Endothelial cell of umbilical vein (primary cell): Measurements from ENCODE around the gene SEMA4G. TPM values are rescaled to one million over a fixed set of nuclear protein-coding genes. Genes with fewer than 3 reads are reported as not detected.

Experiments used
- BruUV-seq: library from RNA; stranded (reverse); fragments of 400-500 nt; replicated peaks from 2 replicates; lab custom pipeline; 2021; lab: Mats Ljungman, UMichigan
- CTCF ChIA-PET: fragments of 300-600, 350-600 bp; sonication (Branson Sonifier 250); formaldehyde crosslinking; loops from one replicate; lab custom pipeline; 2021; ENCODE audit warnings: antibody characterized with exemption, inconsistent platforms; lab: Charles Lee
- POLR2A ChIA-PET: fragments of 300-600, 350-600 bp; sonication (Branson Sonifier 250); formaldehyde crosslinking; loops from one replicate; lab custom pipeline; 2021; ENCODE audit warnings: antibody characterized with exemption, inconsistent platforms; lab: Charles Lee
- DNase-seq: peaks from one replicate; pipeline ENCODE4 v3.0.0-alpha.2; 2011; ENCODE audit warnings: low read depth, low spot score
- FAIRE-seq: peaks from 2 replicates; lab custom pipeline; 2011; peaks lifted over from hg19 to GRCh38; lab: Jason Lieb, UNC
- H2AFZ ChIP-seq: 2 replicates; pipeline ENCODE4 v1.6.0; 2012; ENCODE audit warnings: low read depth, low read length, control low read depth, inconsistent platforms
- H3K27ac ChIP-seq: 2 replicates; pipeline ENCODE4 v1.5.1; 2011; ENCODE audit warnings: low read depth, mild to moderate bottlenecking, control low read depth, low read length, moderate library complexity; ENCODE audit not compliant: insufficient read depth
- H3K27me3 ChIP-seq, 2 experiments: 2 replicates each; pipeline versions ENCODE4 v1.6.0 to v1.6.1; 2011; ENCODE audit warnings: low read length in 2 of 2, mixed read lengths in 1 of 2; ENCODE audit not compliant: control insufficient read depth in 2 of 2, insufficient read depth in 2 of 2
- H3K36me3 ChIP-seq, 2 experiments: 2 replicates in 1 of 2; 3 replicates in 1 of 2; pipeline ENCODE4 v1.5.1; 2011; ENCODE audit warnings: low read length in 2 of 2, mild to moderate bottlenecking in 1 of 2, moderate library complexity in 1 of 2; ENCODE audit not compliant: control insufficient read depth in 2 of 2, insufficient read depth in 2 of 2; ENCODE audit errors: extremely low read depth in 1 of 2
- H3K4me1 ChIP-seq: 3 replicates; pipeline ENCODE4 v1.5.1; 2011; ENCODE audit warnings: mild to moderate bottlenecking, low read length; ENCODE audit not compliant: control insufficient read depth, insufficient read depth; ENCODE audit errors: extremely low read depth
- H3K4me2 ChIP-seq: 2 replicates; pipeline ENCODE4 v1.6.1; 2011; ENCODE audit warnings: low read length, control low read depth, mixed read lengths; ENCODE audit not compliant: insufficient read depth
- H3K4me3 ChIP-seq, 3 experiments: fragments of 200-600 bp in 1 of 3; sonication (generic), shearing (Covaris generic) in 1 of 3; replicated peaks in 1 of 3; 2 replicates each; pipeline ENCODE4 v1.5.1; 2011 to 2016; ENCODE audit warnings: control low read depth in 3 of 3, low read length in 3 of 3, mild to moderate bottlenecking in 2 of 3, inconsistent platforms in 1 of 3, low read depth in 1 of 3, moderate library complexity in 1 of 3; ENCODE audit not compliant: insufficient read depth in 1 of 3
- H3K79me2 ChIP-seq: 2 replicates; pipeline ENCODE4 v1.6.0; 2012; ENCODE audit warnings: low read length, inconsistent platforms; ENCODE audit not compliant: control insufficient read depth, insufficient read depth
- H3K9ac ChIP-seq: replicated peaks from 2 replicates; pipeline ENCODE3; 2011; ENCODE audit warnings: low read length, control low read depth; ENCODE audit not compliant: insufficient read depth; ENCODE audit errors: extremely low read depth
- H3K9me1 ChIP-seq: replicated peaks from 3 replicates; pipeline ENCODE4 v1.6.0; 2011; ENCODE audit warnings: mild to moderate bottlenecking, low read length; ENCODE audit not compliant: control insufficient read depth, insufficient read depth; ENCODE audit errors: extremely low read depth
- H3K9me3 ChIP-seq: replicated peaks from 2 replicates; pipeline ENCODE4 v1.5.1; 2012; ENCODE audit warnings: low read length, inconsistent platforms; ENCODE audit not compliant: control insufficient read depth, insufficient read depth
- H4K20me1 ChIP-seq: replicated peaks from 2 replicates; pipeline ENCODE3; 2011; ENCODE audit warnings: mild to moderate bottlenecking, low read length; ENCODE audit not compliant: control insufficient read depth, insufficient read depth; ENCODE audit errors: extremely low read depth
- EZH2 ChIP-seq: IDR thresholded peaks from 2 replicates; pipeline ENCODE4 v1.6.1; 2012; ENCODE audit warnings: borderline replicate concordance, low read depth, mild to moderate bottlenecking, moderate library complexity, low read length, inconsistent platforms; ENCODE audit not compliant: severe bottlenecking
- FOS ChIP-seq: IDR thresholded peaks from 2 replicates; pipeline ENCODE4 v1.6.1; 2011; ENCODE audit warnings: mild to moderate bottlenecking, low read length, moderate library complexity, borderline replicate concordance; ENCODE audit not compliant: insufficient read depth
- GATA2 ChIP-seq: IDR thresholded peaks from 2 replicates; pipeline ENCODE4 v1.7.0; 2011; ENCODE audit warnings: low read depth, mild to moderate bottlenecking, moderate library complexity, mixed read lengths, low read length; ENCODE audit not compliant: insufficient read length, insufficient read depth
- JUN ChIP-seq: IDR thresholded peaks from 2 replicates; pipeline ENCODE4 v1.6.1; 2011; ENCODE audit warnings: borderline replicate concordance, low read depth; ENCODE audit not compliant: insufficient read length, insufficient read depth
- MYC ChIP-seq: IDR thresholded peaks from one replicate; pipeline ENCODE4 v1.6.1; 2011; ENCODE audit warnings: mild to moderate bottlenecking, low read depth, low read length
- POLR2A ChIP-seq: IDR thresholded peaks from 2 replicates; pipeline ENCODE4 v1.6.1; 2012; ENCODE audit warnings: low read depth, mild to moderate bottlenecking, control low read depth, low read length
- POLR2AphosphoS5 ChIP-seq: IDR thresholded peaks from 2 replicates; pipeline ENCODE4 v1.6.1; 2012; ENCODE audit warnings: low read depth, mild to moderate bottlenecking, control low read depth, low read length, moderate library complexity; ENCODE audit not compliant: insufficient read depth
- dilution Hi-C: fragments of 300-500 bp; cut with MboI; formaldehyde crosslinking; loops from one replicate; pipeline ENCODE4 v1.15.0; 2019; ENCODE audit warnings: low sequenced_read_pairs; ENCODE audit not compliant: extremely low pct_ligation_motif_present
- intact Hi-C: fragments of 100-400 bp; cut with micrococcal nuclease; formaldehyde crosslinking; loops from one replicate; pipeline ENCODE4 v1.10.0; 2022
- polyA plus RNA-seq, 4 experiments: library from polyadenylated mRNA; depleted of rRNA in 3 of 4; stranded (reverse) in 3 of 4; unstranded in 1 of 4; fragments of >200 nt; gene quantifications; 2 replicates each; pipeline versions ENCODE4 v1.2.1 to v1.2.3, GENCODE V29; 2011 to 2012; ENCODE audit warnings: missing spikeins in 1 of 4
- total RNA-seq: library from RNA; stranded (reverse); gene quantifications from 2 replicates; pipeline ENCODE4 v1.2.3, GENCODE V29; 2021
- TF ChIP-seq, protein P1 (sequence below): IDR thresholded peaks from 2 replicates; pipeline ENCODE4 v1.6.1; 2011; ENCODE audit not compliant: insufficient read depth, insufficient read length
- TF ChIP-seq, protein P2 (sequence below), 2 donors: IDR thresholded peaks; 1 replicate in 1 of 2; 2 replicates in 1 of 2; pipeline ENCODE4 v1.5.1; 2011; ENCODE audit warnings: low read length in 2 of 2, mild to moderate bottlenecking in 2 of 2, moderate library complexity in 2 of 2, control low read depth in 1 of 2, inconsistent platforms in 1 of 2, low read depth in 1 of 2; ENCODE audit not compliant: insufficient read depth in 1 of 2; ENCODE audit errors: extremely low read depth in 1 of 2

The SEMA4G gene
- total and polyA plus RNA-seq, 2 donors (not counting 3 experiments of a cell fraction or from before 2014, with no cell fraction given): 6.0 to 10.4 TPM

DNA sequence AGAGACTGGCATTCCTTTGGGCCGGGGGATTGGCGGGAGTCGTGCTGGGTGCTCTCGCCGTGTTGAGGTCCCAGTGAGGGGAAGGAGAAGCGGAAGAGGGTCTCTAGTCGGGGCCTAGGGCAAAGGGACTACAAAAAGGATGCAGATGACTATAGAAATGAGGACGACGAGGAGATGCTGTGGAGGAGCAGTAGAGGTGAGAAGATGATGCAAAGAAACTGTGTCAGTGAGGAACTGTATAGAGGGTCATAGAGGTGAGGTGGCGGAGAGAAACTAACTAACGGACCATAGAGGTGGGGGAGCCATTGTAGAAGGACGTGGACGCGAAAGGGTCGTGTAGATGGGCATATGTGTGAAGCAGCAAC lies 18.4 kb downstream of the SEMA4G start:
- POLR2A ChIA-PET: interaction anchor here (0.7 kb wide), 1 partner anchor 18 kb away, joined by 3 read pairs; the partner anchor contains the start of gene SEMA4G
- dilution Hi-C loops: no loop called here
- Histone ChIP-seq H3K9me3 (no peaks in the 10 kb centered on the region), H3K9ac (peak overlapping the region; percentile 53), H4K20me1 (no peaks in the 10 kb centered on the region), H3K4me1 (peaks cover 12% of the 10 kb centered on the region), H3K4me2 (peak overlapping the region; percentile 79), H3K79me2 (peaks cover 30% of the 10 kb centered on the region), H2AFZ (peak overlapping the region; percentile 95), H3K27ac (no peak overlapping the region), H3K9me1 (no peaks in the 10 kb centered on the region), H3K27me3 (no peaks in the 10 kb centered on the region), H3K36me3 (peaks cover 0 to 17% of the 10 kb centered on the region in 2 experiments), H3K4me3 (peak overlapping the region; percentile 73 to 98 (median 81))
- no peak for TF ChIP-seq MYC
- no peak for TF ChIP-seq JUN
- CTCF ChIA-PET: interaction anchor here (0.7 to 3.8 kb wide), 4 partner anchors 10 to 32 kb away, joined by 3 to 15 read pairs (median 4); partner anchors contain the start of gene SEMA4G
- no peak for FAIRE-seq
- intact Hi-C loops: loop anchor here (1.0 kb wide), 1 partner anchor 18 kb away; the partner anchor contains the start of gene SEMA4G
- DNase-seq: no peak
- no TSS peak for BruUV-seq

DNA sequence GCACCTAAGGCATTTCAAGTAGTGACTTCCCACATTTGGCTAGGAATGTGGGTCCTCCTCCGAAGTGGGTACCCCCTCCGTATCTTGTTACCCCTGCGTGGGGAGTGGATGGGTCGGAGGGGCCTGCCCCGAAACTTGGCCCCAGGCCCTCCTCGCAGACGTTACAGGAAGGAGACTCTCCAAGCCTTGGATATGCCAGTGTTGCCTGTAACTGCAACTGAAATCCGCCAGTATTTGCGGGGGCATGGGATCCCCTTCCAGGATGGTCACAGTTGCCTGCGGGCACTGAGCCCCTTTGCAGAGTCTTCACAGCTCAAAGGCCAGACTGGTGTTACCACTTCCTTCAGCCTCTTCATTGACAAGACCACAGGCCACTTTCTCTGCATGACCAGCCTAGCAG lies 18.9 kb downstream of the SEMA4G start:
- FAIRE-seq (no peak), DNase-seq (no peak)
- peaks cover 12% of the 10 kb centered on the region for H3K4me1 ChIP-seq
- intact Hi-C loops (no loop called here), dilution Hi-C loops (no loop called here)
- no peak overlapping the region for H2AFZ ChIP-seq
- peak overlapping the region; percentile 79 for H3K4me2 ChIP-seq
- H3K79me2 ChIP-seq: peaks cover 30% of the 10 kb centered on the region
- no peaks in the 10 kb centered on the region for H3K9me1 ChIP-seq
- H4K20me1 ChIP-seq: no peaks in the 10 kb centered on the region
- BruUV-seq: TSS peak; percentile 23
- H3K27me3 ChIP-seq: no peaks in the 10 kb centered on the region
- TF ChIP-seq, protein P1, sequence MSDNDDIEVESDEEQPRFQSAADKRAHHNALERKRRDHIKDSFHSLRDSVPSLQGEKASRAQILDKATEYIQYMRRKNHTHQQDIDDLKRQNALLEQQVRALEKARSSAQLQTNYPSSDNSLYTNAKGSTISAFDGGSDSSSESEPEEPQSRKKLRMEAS: no peak
- TF ChIP-seq EZH2 (no peak), FOS (no peak), GATA2 (no peak), MYC (no peak), POLR2AphosphoS5 (no peak), JUN (no peak), POLR2A (no peak)
- TF ChIP-seq, protein P2, sequence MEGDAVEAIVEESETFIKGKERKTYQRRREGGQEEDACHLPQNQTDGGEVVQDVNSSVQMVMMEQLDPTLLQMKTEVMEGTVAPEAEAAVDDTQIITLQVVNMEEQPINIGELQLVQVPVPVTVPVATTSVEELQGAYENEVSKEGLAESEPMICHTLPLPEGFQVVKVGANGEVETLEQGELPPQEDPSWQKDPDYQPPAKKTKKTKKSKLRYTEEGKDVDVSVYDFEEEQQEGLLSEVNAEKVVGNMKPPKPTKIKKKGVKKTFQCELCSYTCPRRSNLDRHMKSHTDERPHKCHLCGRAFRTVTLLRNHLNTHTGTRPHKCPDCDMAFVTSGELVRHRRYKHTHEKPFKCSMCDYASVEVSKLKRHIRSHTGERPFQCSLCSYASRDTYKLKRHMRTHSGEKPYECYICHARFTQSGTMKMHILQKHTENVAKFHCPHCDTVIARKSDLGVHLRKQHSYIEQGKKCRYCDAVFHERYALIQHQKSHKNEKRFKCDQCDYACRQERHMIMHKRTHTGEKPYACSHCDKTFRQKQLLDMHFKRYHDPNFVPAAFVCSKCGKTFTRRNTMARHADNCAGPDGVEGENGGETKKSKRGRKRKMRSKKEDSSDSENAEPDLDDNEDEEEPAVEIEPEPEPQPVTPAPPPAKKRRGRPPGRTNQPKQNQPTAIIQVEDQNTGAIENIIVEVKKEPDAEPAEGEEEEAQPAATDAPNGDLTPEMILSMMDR (IDR thresholded peaks at IDR 0.05; ENCODE audit: extremely low read depth in 1 of 2, insufficient read depth in 1 of 2, low read depth in 1 of 2, low read length in 2 of 2): no peak
- peak overlapping the region; percentile 53 for H3K9ac ChIP-seq
- H3K4me3 ChIP-seq: peak overlapping the region; percentile 73 to 98 (median 81)
- H3K27ac ChIP-seq: no peak overlapping the region
- no peaks in the 10 kb centered on the region for H3K9me3 ChIP-seq
- ChIA-PET CTCF (interaction anchor here (1.2 to 3.8 kb wide), 2 partner anchors 9 to 31 kb away, joined by 4 to 15 read pairs; no protein-coding TSS in a partner anchor), POLR2A (no interaction called here)
- peaks cover 1 to 16% of the 10 kb centered on the region in 2 experiments for H3K36me3 ChIP-seq
